Stimulated activated CD4-positive, alpha-beta T cell treated with anti-CD3 and anti-CD28 coated beads, Interleukin-15, amount 100 ng/mL, for 48 hours (primary cell): ENCODE results near the gene CLEC4E.
A peak's percentile ranks its signal among the peaks of the same experiment; 100 is the strongest.
"Not testable (repeated sequence)": the region's sequence is repeated elsewhere in the genome, so short reads cannot be mapped to it uniquely, and the experiment has no call there.

Experiments
- DNase-seq, 2 donors: peaks; one replicate each; pipeline ENCODE4 v3.0.0-alpha.2; 2020; ENCODE audit warnings: low read depth in 2 of 2

Gene CLEC4E

DNA sequence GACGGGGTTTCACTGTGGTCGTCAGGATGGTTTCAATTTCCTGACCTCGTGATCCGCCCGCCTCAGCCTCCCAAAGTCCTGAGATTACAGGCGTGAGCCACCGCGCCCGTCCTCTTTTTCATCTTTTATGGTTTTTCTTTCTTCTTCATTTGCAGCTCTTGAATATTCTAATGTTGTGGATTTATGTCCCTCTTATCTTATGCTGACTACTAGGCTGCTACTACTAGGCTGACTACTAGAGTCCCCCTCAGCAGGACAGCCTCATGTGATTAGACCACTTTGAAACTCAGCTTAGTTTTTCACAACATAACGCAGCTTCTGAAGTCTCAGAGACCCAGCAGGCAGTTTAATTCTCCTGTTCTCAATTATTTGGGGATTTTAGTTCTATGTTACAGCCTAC, 857 bp upstream of the CLEC4E start:
- no peak for DNase-seq

DNA sequence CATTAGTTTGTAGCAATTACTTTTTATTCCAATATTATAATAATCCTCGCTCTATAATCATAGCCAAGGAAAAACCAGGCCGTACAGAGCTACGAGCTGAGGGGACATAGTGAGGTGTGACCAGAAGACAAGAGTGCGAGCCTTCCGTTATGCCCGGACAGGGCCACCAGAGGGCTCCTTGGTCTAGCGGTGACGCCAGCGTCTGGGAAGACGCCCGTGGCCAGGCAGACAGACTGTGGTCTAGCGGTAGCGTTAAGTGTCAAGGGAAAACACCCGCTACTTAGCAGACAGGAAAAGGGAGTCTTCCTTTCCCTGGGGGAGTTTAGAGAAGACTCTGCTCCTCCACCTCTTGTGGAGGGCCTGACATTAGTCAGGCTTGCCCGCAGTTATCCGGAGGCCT, 2.9 kb downstream of the CLEC4E start:
- DNase-seq = not testable (repeated sequence)

DNA sequence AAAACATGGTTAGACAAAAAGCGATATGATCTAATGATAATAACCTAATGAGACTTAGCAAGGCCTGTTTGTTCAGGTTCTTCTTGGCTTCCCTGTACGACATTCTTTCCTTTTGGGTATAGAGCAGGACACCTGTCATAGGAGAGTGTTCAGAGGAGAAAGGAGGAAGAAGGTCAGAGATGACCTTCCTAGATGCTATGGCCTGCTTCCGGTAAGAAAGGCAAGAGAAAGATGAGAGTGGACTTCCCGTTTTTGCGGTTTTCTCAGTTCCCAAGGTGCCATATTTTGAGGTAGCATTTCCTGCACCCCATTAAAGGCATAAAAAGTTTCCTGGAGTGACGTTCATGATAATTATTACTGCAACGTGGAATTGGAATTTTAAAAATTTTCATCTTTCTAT, 8.7 kb downstream of the CLEC4E start:
- no peak for DNase-seq

DNA sequence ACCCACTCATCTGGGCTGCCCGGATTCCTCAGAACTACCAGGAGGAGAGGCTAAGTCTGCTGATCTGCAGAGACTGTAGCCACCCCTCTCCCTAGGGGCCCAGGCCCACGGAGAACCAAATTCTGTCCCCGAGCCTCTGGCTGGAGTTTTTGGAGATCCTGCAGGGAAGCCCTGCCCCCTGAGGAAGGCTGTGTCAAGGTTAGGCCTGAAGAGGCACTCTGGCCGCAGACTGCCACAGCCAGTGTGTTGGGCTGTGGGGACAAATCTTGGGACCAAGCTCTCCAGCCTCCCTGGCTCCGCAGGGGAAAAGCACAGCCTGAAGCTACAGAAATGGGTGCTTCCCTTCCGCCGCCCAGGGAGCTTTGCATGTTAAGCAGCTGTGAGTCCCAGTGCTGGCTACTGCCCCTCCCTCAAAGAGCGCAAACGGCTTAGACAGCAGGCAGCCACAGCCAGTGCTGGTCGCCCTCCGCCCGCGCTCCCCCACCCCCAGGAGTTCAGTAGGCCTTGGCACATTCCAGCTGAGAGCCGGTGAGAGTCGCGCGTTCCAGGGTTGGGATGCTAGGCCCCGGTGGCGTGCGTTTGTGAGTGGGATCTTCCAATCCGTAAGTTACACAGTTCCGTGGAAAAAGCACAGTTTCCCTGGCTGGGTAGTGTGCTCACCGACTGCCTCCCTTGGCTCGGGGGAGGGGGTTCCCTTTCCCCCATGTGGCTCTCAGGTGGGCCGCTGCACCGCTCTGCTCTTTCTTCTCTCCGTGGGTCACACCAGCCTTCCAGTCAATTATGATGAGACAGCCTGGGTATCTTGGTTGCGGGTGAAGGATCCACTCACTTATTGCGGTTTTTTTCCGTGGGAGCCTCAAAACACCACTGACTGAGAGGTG, 13.2 kb downstream of the CLEC4E start:
- no peak for DNase-seq

DNA sequence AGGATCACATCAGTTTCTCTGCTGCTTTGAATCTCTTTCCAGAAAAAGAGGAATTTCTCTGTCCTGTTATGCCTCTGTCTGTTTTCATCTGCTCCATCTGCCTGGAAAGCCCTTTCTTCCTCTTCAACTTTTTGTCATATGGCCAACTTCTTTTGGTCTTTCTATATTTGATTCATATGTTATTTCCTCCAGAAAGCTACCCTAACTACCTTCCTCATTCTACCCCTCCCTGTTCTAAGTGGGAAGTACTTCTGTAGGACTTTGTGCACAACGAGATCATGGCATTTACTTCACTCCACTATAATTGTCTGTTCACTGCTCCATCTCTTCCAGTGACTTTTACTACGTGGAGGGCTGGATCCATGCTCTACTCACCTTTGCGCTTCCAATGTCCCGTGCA, 21.5 kb downstream of the CLEC4E start:
- no peak for DNase-seq

DNA sequence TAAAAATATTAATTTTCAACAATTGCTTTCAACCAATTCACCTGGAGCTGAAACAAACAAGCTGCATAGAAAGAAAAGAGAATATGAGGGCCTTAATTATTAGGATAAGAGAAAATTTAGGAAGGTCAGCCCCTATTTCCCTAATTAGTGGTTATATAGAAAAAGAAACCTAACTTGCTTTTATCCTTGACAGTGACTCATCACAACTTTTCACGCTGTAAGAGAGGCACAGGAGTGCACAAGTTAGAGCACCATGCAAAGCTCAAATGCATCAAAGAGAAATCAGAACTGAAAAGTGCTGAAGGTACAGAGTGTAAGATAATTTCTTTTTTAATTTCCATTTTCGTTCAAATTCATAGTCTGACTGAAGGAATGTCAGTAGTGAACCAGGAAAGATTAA, 22.7 kb downstream of the CLEC4E start:
- no peak for DNase-seq

DNA sequence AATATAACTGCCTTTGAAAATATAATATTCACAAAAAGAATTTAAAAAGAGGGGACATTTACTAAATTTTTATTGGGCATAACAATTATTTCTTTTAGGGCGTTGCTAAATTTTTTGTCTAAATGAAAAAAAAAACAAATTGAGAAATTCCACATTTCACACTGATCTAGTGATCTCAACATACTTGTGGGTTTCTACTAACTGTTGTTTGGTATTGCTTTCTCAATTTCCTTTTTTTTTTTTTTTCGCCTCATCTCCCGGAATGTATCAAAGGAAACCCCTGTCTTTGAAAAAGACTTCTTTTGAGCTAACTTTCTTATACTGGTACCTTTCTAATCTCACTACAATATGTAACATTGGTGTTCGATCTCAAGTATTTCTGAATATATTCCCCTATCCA, 27.4 kb downstream of the CLEC4E start, which contains the start of gene CLEC4D:
Gene CLEC4D (plus strand): TSS at position 248 of the 400 bp plus-strand sequence. CDS start 230 bp downstream, outside the sequence.
- DNase-seq = no peak

DNA sequence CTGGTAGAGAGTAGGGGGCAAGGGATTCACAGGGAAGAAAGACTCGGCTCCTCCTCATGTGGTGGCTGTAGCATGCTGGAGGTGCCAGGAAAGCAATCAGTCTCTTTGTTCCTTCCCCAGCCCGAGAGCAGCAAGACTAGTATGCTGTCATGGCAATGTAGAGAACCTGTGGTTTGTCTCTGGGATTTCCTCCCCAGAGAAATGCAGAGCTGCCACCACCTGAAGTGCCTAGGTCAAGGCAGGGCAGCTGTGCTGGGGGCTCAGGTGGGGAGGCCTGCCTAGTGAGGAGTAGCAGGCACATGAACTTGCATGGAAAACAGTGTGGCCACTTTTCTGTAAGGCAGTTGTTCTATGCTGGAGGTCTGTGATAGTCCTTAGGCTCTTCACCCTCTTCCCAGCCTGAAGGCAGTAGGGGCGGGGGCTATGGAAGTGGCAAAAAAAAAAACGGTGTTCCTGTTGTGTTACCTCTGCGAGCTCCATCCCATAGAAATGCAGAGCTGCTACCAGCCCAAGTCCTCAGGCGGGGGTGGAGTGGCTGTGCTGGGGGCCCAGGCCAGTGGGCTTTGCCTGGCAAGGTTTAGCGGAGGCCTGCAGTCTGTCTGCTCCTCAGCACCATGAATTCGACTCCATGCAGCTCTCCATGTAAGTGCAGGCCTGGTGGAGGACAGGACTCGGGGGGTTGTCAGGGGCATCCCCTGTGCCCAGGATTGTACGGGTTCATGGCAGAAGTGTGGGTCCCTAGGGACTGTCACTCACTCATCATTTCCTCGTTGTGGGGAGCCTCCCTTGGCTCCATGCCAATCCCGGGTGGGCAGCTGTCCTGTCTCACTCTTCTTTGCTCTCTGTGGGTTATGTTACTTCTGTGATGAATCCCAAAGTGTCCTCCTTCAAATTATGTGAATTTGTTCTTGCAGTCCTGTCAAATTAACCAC, 31.5 kb downstream of the CLEC4E start:
- DNase-seq = no peak

DNA sequence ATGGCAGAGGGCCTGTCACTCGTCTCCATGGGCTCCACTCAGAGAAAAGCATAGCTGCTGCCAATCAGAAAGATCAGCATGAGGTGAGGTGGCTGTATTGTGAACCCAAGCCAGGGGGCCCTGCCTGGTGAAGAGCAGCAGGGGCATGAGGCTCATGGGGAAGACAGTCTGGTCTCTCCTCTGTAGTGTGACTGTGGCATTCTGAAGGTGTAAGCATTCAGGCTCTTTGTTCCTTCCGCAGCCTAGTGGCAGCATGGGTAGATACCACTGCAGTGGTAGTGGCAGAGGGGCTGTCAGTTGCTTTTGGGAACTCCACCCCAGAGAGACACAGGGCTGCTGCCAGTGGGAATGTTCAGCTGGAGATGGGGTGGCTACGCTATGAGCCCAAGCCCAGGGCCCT, 32.5 kb downstream of the CLEC4E start:
- DNase-seq = no peak

DNA sequence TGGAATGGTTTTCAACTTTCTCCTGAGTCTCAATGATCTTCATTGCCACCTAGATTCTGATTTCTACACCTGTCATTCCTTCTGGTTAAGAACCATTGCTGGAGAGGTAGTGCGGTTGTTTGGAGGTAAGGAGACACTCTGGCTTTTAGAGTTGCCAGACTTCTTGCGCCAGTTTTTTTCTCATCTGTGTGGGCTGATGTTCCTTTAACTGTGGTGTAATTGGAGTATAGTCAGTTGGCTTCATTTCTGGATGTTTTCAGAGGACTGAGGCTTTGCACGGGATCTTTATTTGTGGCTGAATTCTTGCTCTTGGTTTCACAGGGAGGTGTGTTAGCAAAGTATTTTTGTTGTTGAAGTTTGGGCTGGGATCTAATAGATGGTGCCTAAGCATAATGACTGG, 33.1 kb downstream of the CLEC4E start:
- no peak for DNase-seq

DNA sequence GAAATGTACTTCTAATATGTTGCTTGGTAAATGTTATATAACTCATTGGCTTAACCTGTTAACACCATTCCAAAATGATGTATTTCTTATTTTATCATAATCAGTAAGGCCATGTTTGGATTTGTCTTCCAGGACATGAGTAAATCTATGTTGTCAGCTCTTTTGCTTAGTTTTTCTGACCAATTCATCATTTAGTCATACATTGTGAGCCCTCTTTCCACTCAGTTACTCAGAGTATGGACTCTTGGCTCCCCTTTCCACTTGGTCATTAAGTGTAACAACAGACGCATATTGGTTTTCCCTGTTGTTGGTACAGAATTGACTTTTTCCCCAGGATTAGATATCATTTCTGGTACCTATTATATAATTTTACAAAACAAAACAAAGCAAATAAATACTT, 36.4 kb downstream of the CLEC4E start:
- no peak for DNase-seq

DNA sequence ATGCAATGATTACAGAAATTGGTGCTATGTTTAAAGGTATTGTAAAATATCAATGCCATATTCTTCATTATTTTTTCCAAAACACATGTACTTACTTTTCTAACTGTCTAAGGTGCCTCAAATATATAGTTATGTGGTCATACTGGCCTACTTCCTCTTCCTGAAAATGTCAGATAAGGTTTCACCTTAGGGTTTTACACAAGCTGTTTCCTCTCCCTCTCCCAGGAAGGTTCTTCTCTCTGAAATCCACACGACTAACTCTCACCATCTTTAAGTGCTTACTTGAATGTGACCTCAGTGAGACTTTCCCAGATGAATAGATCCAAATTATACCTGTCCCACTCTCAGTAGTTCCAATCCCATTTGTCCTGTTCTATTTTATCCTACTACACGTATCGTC, 39.0 kb downstream of the CLEC4E start:
- DNase-seq = no peak

DNA sequence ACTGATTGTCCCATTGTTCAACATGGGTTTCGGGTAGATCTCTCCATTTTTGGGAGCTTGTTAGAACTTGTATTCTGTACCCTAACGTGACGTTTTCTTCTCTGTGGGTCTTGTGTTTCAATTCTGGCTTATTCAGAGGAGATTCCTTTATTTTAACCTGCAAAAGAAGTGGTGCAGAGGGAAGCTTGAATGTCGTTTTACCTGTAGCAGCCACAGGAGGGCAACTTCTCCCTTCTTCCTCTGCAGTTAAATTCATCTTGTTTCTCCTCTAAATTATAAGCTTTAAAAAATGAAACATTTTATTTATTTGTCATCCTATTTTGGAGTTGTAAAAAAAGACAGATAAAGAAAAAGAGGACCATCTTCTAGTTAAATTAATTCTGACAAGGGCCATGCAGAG, 41.1 kb downstream of the CLEC4E start:
- DNase-seq = no peak

DNA sequence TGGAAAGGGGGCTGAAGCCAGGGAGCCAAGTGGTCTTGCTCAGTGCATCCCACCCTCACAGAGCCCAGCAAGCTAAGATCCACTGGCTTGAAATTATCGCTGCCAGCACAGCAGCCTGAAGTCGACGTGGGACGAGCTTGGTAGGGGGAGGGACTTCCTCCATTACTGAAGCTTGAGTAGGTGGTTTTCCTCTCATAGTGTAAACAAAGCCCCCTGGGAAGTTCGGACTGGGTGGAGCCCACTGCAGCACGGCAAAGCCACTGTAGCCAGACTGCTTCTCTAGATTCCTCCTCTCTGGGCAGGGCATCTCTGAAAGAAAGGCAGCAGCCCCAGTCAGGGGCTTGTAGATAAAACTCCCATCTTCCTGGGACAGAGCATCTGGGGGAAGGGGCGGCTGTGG, 44.6 kb downstream of the CLEC4E start:
- DNase-seq = not testable (repeated sequence)

DNA sequence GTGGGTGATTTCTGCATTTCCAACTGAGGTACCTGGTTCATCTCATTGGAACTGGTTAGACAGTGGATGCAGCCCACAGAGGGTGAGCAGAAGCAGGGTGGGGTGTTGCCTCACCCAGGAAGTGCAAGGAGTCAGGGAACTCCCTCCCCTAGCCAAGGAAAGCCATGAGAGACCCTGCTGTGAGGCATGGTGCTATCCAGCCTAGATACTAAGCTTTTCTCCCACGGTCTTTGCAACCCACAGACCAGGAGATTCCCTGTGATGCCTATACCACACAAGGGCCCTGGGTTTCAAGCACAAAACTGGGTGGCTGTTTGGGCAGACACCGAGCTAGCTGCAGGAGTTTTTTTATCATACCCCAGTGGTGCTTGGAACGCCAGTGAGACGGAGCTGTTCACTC, 45.0 kb downstream of the CLEC4E start:
- not testable (repeated sequence) for DNase-seq

DNA sequence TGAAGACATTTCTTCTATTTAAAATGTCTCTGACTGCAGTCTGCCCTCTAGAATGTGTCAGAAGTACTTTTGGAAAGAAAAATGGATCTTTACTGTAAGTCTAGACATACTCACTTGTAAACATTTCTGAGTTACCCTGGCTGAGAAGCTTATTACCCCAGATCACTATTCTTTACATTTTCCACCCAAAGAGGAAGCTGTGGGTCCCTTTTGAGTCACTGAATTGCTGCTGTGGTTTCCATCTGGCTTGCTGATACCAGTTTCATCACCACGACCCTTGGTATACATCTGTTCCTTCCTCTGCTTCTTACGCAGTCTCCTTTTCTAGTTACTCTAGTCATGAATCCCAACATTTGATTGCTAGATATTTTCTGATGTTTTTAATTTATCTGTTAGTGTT, 47.6 kb downstream of the CLEC4E start:
- peak; percentile 20 to 41 for DNase-seq

DNA sequence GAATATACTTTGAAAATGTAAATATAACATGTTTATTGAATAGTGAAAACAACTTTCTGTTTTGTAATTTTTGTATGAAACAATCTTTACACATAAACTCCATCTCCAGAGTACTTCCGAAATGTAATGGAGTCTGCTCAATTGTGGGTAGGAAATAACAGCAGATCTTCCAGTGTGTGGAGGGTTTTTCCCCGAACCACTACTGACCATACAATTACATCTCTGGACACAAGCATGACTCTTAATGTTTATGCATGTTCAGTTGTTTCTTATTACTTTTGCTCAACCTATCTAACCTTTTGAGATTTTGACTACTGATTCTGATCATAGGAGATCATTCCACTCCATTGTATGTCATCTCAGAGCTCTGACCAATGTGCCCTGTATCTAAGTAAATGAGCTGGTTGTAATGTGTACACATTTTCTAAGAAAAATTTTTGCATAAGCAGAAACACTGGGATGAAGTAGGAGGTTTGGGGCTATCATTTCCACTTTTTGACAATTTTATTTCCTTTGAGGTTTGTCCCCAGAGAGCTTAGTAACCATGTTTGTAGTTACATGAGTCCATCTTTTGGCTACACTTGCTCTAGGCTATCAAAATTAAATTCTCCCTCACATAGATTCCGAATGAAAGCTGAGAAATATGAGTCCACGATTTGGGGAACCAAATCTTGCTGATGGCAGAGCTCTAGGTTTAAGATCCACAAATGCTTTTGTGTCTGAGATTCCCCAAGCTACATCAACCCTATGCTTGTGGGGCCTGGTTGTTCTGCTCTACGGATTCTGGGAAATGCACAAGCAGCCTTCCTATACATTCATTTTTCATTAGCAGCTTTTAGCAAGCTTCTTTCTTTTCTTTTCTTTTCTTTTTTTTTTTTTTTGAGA, 48.8 kb downstream of the CLEC4E start:
- DNase-seq = no peak
